Loucy (cell line): ENCODE results near the gene KNDC1.

Source experiments
- H2AFZ ChIP-seq: fragments of 200-600 bp; sonication (generic); 2 replicates; pipeline ENCODE4 v1.6.0; 2016; ENCODE audit warnings: antibody characterized with exemption, mild to moderate bottlenecking, low read length, moderate library complexity
- H3F3A ChIP-seq: fragments of 200-600 bp; 2 replicates; pipeline ENCODE4 v1.6.0; 2016; ENCODE audit warnings: antibody characterized with exemption, low read depth, mild to moderate bottlenecking
- H3K27me3 ChIP-seq: fragments of 200-600 bp; sonication (generic); 2 replicates; pipeline ENCODE4 v1.6.1; 2014; ENCODE audit warnings: low read length, mild to moderate bottlenecking; ENCODE audit not compliant: insufficient read depth, poor library complexity, severe bottlenecking
- H3K36me3 ChIP-seq: fragments of 200-600 bp; sonication (generic); 2 replicates; pipeline ENCODE4 v1.6.1; 2016; ENCODE audit warnings: low read length; ENCODE audit not compliant: insufficient read depth
- H3K4me1 ChIP-seq: fragments of 200-600 bp; sonication (generic); 2 replicates; pipeline ENCODE4 v1.5.1; 2014; ENCODE audit warnings: low read length, mild to moderate bottlenecking; ENCODE audit not compliant: insufficient read depth, poor library complexity, severe bottlenecking
- H3K4me2 ChIP-seq: fragments of 200-600 bp; sonication (generic); 2 replicates; pipeline ENCODE4 v1.6.0; 2014; ENCODE audit warnings: antibody characterized with exemption, low read length, low read depth, mild to moderate bottlenecking; ENCODE audit not compliant: poor library complexity, severe bottlenecking
- H3K4me3 ChIP-seq: fragments of 200-600 bp; sonication (generic); 2 replicates; pipeline ENCODE4 v1.5.1; 2014; ENCODE audit warnings: low read length, mild to moderate bottlenecking, mixed read lengths; ENCODE audit not compliant: poor library complexity, severe bottlenecking
- H3K79me2 ChIP-seq: fragments of 200-600 bp; sonication (generic); 2 replicates; pipeline ENCODE4 v1.6.1; 2014; ENCODE audit warnings: low read length; ENCODE audit not compliant: insufficient read depth
- H3K9ac ChIP-seq: fragments of 200-600 bp; sonication (generic); 2 replicates; pipeline ENCODE4 v1.6.0; 2014; ENCODE audit warnings: mild to moderate bottlenecking, low read depth, low read length, moderate library complexity; ENCODE audit not compliant: poor library complexity, severe bottlenecking
- H3K9me2 ChIP-seq: fragments of 200-600 bp; sonication (generic); replicated peaks from 2 replicates; pipeline ENCODE4 v1.6.1; 2016; ENCODE audit warnings: low read depth, low read length, mixed read lengths
- H3K9me3 ChIP-seq: fragments of 200-600 bp; sonication (generic); 2 replicates; pipeline ENCODE4 v1.6.1; 2014; ENCODE audit warnings: mild to moderate bottlenecking, antibody characterized with exemption, low read length, low read depth; ENCODE audit not compliant: insufficient read depth
- H4K20me1 ChIP-seq: fragments of 200-600 bp; sonication (generic); 2 replicates; pipeline ENCODE4 v1.6.0; 2014; ENCODE audit warnings: antibody characterized with exemption, low read length, mild to moderate bottlenecking; ENCODE audit not compliant: insufficient read depth, poor library complexity, severe bottlenecking
- CTCF ChIP-seq: fragments of 200-600 bp; sonication (generic); conservative IDR thresholded peaks from 2 replicates; pipeline ENCODE4 v1.5.1; 2014; ENCODE audit warnings: mild to moderate bottlenecking, antibody characterized with exemption, low read length
- EZH2phosphoT487 ChIP-seq: fragments of 200-600 bp; IDR thresholded peaks from 2 replicates; pipeline ENCODE4 v1.6.1; 2018; ENCODE audit warnings: antibody characterized with exemption, mild to moderate bottlenecking, moderate library complexity, borderline replicate concordance

Gene KNDC1

DNA sequence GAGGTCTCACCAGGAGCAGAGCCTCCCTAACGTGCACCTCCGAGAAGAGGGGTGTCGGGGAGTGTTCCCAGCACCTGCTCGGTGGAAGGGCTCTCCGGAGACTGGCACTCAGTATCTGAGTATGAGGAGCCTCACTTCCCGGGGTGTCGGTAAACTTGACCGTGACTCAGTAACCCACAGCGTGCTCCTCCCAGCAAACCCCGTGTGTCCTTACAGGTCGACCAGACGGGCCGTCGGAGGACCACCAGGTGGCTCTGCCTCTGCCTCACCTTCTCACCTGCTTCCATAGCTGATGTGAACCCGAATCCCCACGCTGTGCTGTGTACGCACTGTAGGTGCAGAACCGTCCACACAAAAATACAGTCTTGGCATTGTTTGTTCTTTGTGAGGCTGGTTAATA lies 29.0 kb upstream of the KNDC1 start:
- H3K9me2 ChIP-seq, result no peaks in the 10 kb centered on the region
- no peaks in the 10 kb centered on the region for H3K4me1 ChIP-seq
- H3K79me2 ChIP-seq, result no peaks in the 10 kb centered on the region
- no peak overlapping the region for H3K9ac ChIP-seq
- H3K4me3 ChIP-seq, result no peak overlapping the region
- H3K4me2 ChIP-seq, result no peak overlapping the region
- TF ChIP-seq CTCF, result no peak
- no peak for TF ChIP-seq EZH2phosphoT487
- no peaks in the 10 kb centered on the region for H3K27me3 ChIP-seq
- peaks cover under 1% of the 10 kb centered on the region; the same call in 1 of the 2 replicates for H3K9me3 ChIP-seq
- H3K36me3 ChIP-seq, result no peaks in the 10 kb centered on the region
- no peak overlapping the region for H2AFZ ChIP-seq
- H3F3A ChIP-seq, result no peaks in the 10 kb centered on the region
- H4K20me1 ChIP-seq, result no peaks in the 10 kb centered on the region

DNA sequence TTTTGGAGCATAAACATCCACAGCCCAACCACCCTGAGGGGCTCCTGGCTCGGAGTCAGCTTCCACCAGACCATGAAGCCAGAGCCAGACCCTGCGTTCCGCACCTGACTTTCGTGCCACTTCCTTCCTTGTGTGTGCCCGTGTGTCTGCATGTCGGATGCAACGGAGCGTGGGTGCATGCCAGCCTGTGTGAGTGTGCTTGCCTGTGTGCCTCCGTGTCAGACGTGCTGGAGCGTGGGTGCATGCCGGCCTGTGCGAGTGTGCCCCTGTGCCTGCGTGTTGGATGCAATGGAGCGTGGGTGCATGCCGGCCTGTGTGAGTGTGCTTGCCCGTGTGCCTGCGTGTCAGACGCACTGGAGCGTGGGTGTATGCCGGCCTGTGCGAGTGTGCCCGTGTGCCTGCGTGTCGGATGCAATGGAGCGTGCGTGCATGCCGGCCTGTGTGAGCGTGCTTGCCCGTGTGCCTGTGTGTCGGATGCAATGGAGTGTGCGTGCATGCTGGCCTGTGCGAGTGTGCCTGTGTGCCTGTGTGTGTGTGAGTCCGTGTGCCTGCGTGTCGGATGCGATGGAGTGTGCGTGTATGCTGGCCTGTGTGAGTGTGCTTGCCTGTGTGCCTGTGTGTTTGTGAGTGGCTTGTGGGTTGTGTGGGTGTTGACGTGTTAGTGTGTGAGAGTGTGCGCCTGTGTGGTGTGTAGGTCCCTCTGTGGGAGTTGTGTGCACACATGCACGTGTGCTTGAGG lies 28.1 kb upstream of the KNDC1 start:
- Histone ChIP-seq H3K79me2 (no peaks in the 10 kb centered on the region), H3K9me2 (no peaks in the 10 kb centered on the region), H2AFZ (no peak overlapping the region), H3K36me3 (no peaks in the 10 kb centered on the region), H3K9me3 (no peaks in the 10 kb centered on the region), H3K4me3 (no peak overlapping the region), H3K9ac (no peak overlapping the region), H3K4me2 (no peak overlapping the region), H4K20me1 (no peaks in the 10 kb centered on the region), H3K4me1 (no peaks in the 10 kb centered on the region), H3K27me3 (no peaks in the 10 kb centered on the region), H3F3A (no peaks in the 10 kb centered on the region)
- no peak for TF ChIP-seq EZH2phosphoT487
- TF ChIP-seq CTCF, result no peak

DNA sequence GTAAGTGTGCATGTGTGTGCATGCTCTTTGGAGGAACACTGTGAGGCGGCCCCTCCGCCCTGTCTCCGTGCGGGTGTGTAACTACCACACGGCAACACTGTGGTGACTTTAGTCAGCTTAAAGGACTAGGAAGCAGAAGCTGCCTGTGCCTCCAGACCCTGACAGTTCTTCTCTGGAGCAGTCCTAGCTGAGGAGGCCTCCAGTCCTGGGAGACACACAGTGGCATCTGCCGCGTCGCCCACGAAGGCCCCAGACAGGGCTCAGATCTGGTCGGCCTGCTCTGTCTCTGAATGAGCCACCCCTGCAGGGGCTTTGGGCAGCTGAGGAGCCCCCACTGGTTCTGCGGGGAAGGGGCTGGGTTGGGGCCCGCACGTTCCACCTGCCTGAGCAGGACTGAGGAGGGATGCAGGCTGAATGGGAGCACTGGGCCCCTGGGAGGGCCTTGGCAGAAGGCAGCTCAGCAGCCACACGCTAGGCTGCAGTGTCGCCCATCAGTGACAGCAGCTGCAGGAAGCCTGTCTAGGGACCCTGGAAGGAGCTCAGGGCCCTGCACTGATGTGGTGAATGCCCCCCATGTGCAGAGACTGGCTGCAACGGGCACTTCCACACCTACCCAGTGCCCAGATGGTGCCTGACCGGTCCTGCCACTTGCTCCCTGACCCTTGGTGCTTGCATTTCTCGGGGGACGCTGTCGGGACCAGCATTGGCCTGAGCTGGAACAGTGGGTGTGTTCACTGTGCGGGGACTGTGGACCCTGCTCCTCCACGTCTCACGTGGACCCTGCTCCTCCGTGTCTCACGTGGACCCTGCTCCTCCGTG lies 27.3 kb upstream of the KNDC1 start:
- H3K4me2 ChIP-seq, result no peak overlapping the region
- H3K9me2 ChIP-seq, result no peaks in the 10 kb centered on the region
- no peaks in the 10 kb centered on the region for H3K36me3 ChIP-seq
- no peaks in the 10 kb centered on the region for H4K20me1 ChIP-seq
- no peaks in the 10 kb centered on the region for H3K4me1 ChIP-seq
- no peak overlapping the region for H3K4me3 ChIP-seq
- TF ChIP-seq CTCF (no peak), EZH2phosphoT487 (no peak)
- no peaks in the 10 kb centered on the region for H3K79me2 ChIP-seq
- no peaks in the 10 kb centered on the region for H3K27me3 ChIP-seq
- no peaks in the 10 kb centered on the region for H3K9me3 ChIP-seq
- no peak overlapping the region for H2AFZ ChIP-seq
- no peaks in the 10 kb centered on the region for H3F3A ChIP-seq
- H3K9ac ChIP-seq, result no peak overlapping the region
